ENCODE results near the gene BMPR2.
"Not testable (repeated sequence)": the region's sequence is repeated elsewhere in the genome, so short reads cannot be mapped to it uniquely, and the experiment has no call there.

The BMPR2 gene

GRCh38 chr2:202378662-202379358 is 2.7 kb downstream of the BMPR2 start:
- FAIRE-seq: peak; percentile 51
- DNase-seq (ENCODE audit: low spot score): no peak

- FAIRE-seq: no peak
- DNase-seq (ENCODE audit: low spot score): no peak
Observed at GRCh38 chr2:202382684-202383083, 6.6 kb downstream of the BMPR2 start.

DNA sequence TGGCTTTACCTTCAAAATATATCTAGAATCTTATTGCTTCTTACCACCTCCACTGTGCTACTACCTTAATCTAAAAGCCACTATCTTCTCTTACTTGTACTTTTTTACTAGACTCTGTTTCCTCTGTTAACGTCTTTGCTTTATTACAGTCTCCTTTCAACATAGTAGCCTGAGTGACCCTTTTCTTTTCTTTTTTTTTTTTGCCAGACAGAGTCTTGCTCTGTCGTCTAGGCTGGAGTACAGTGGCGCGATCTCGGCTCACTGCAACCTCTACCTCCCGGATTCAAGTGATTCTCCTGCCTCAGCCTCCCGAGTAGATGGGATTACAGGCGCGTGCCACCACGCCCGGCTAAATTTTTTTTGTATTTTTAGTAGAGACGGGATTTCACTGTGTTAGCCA is 10.4 kb downstream of the BMPR2 start:
- FAIRE-seq; DNase-seq (ENCODE audit: low spot score): not testable (repeated sequence)

DNA sequence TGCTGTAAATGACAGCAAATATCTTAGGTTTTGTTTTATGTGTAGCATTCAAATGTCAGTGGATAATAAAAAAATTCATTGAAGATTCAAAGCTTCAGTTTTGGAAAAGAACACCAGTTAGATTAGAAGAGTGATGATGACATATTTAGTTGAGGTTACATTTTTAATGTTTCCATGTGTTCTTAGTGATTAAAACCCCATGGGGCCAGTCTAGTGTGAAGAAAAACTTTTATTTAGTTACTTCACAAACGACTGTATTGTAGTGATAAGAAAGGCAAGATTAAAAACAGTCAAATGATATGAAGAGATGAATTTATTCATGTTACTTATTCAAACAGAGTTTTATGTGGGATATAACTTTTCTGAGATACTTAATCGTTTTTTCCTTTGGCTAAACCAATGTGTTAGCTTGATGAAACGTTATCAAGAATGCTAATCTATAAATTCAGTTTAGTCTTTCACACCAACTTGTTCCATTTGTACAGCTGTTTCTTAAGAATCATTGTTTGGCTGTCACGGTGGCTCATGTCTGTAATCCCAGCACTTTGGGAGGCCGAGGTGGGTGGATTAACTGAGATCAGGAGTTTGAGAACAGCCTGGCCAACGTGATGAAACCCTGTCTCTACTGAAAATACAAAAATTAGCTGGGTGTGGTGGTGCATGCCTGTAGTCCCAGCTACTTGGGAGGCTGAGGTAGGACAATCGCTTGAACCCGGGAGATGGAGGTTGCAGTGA is 11.6 kb downstream of the BMPR2 start:
- FAIRE-seq (no peak), DNase-seq (ENCODE audit: low spot score) (no peak)

- FAIRE-seq: no peak
Observed at GRCh38 chr2:202400941-202401340, 24.8 kb downstream of the BMPR2 start.

DNA sequence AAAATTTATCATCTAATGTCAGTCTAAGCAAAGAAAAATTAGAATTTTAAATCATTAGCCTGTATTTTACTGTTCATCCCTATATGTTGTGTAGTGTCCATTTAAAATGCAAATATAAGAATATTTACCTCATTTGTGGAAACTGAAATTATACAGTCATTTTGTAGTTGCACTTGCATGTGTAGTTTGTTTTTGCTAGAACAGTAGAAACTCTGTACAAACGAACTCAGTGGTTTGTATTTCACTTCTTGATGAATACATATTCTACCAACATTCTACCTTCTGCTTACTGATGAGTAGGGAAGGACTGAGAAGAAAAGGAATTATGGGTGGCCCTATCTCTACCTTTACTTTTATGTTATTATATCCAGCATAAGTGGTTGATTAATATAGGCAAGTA is 29.7 kb downstream of the BMPR2 start:
- FAIRE-seq: no peak
- no peak for DNase-seq (ENCODE audit: low spot score)

More at GRCh38 chr2:202400941-202401340, 24.8 kb downstream of the BMPR2 start:
- no peak for DNase-seq (ENCODE audit: low spot score)

GRCh38 chr2:202406445-202406978 is 30.4 kb downstream of the BMPR2 start:
- FAIRE-seq (no peak), DNase-seq (ENCODE audit: low spot score) (no peak)

DNA sequence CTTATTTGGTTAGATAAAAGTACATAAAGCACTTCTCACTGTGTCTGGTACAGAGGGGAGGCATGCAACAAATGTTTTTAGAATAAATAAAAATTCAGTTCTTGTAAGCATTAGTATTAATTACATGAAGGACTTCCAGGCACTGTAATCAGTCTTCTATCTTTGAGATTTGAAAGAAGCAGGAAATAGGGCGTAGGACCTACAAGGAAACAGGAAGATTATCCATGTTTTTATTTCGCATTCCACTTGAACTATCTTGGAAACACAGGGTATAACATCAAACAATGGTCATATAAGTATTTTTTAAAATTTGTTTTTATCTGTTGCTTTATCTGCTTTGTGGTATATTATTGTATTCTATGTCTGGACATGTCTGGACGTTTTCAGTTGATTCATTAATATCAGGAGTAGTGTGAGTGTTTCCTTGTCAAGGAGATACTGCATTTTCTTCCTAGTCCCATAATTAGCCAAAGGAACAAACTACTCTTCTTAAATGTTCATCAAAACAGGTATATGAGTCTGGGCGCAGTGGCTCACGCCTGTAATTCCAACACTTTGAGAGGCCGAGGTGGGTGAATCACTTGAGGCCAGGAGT is 32.5 kb downstream of the BMPR2 start:
- no peak for FAIRE-seq
- DNase-seq (ENCODE audit: low spot score): no peak

- FAIRE-seq: no peak
- no peak for DNase-seq (ENCODE audit: low spot score)
Observed at GRCh38 chr2:202410092-202410491, 34.0 kb downstream of the BMPR2 start.

DNA sequence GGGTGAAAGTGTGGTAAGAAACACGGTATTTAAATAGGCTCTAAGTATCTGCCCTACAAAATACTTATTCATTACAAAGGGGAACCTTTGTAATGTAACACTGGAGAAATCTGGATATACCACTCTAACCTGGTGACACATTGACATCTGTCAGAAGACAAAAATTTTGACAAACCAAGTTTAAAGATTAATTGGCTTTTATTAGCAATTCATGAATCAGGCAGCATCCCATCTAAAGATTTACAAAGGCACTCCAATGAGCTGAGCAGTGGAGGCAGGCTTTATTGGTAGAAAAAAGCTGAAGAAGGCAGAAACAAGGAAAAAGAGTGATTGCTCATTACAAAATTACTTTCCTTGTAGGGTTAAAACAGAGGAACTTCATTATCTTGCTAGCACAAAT is 35.0 kb downstream of the BMPR2 start:
- FAIRE-seq (no peak), DNase-seq (ENCODE audit: low spot score) (no peak)

- FAIRE-seq: no peak
- no peak for DNase-seq (ENCODE audit: low spot score)
Observed at GRCh38 chr2:202418027-202418426, 41.9 kb downstream of the BMPR2 start.

DNA sequence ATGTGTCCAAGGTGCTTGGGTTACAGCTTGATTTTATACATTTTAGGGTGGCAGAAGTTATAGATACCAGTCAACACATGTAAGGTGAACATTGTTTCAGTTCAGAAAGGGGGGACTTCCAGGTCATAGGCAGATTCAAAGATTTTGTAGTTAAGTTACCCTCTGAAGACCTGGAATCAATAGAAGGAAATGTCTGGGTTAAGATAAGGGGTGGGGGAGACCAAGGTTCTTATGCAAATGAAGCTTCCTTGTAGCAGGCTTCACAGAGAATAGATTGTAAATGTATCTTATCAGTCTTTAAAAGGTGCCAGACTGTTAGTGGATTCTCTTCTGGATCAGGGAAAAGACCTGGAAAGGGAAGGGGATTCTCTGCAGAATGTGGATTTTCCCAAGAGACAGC is 42.4 kb downstream of the BMPR2 start:
- no peak for DNase-seq (ENCODE audit: low spot score)
- no peak for FAIRE-seq

- no peak for FAIRE-seq
- DNase-seq (ENCODE audit: low spot score): no peak
Observed at GRCh38 chr2:202423139-202423538, 47.0 kb downstream of the BMPR2 start.

- peak; percentile 26 for DNase-seq (ENCODE audit: low spot score)
- no peak for FAIRE-seq
Observed at GRCh38 chr2:202425036-202425435, 48.9 kb downstream of the BMPR2 start.

DNA sequence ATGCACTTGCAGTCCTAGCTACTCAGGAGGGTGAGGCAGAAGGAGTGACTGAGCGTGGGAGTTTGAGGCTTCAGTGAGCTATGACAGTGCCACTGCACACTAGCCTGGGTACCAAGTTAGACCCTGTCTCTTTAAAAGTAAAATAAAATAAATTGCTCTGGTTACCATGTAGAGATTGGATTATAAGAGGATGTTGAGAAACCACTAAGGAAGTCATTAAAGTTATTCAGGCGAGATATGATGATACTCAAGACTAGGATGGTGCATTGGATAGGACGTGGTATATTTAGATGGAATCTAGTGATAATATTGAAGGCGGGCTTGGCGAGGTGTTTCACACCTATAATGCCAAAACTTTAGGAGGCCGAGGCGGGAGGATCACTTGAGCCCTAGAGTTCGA is 50.6 kb downstream of the BMPR2 start:
- FAIRE-seq (no peak), DNase-seq (ENCODE audit: low spot score) (no peak)

DNA sequence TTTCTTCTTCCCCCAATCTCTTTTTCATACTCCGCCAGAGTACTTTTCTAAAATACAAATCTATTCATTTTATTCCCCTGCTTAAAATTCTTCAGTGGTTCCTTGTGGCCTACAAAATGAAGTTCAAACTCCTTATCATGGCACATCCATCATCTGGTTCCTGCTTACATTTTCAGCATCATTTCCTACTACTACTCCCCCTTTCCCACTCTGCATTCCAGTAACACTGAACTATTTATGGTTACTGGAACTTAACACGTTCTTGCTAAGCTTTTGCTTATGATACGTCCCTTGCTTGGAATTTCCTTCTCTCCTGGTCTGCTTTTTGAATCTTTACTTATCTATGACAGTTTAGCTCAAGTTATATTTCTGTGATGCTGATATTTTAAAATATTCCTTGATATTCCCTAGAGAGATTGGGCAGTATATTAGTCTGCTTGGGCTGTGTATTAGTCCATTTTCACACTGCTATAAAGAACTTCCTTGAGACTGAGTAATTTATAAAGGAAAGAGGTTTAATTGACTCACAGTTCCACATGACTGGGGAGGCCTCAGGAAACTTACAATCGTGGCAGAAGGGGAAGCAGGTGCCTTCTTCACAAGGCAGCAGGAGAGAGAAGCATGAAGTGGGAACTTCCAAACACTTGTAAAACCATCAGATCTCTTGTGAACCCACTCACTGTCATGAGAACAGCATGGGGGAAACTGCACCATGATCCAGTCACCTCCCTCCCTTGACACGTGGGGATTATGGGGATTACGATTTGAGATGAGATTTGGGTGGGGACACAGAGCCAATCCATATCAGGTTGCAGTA is 53.2 kb downstream of the BMPR2 start:
- no peak for FAIRE-seq
- DNase-seq (ENCODE audit: low spot score): no peak

- no peak for FAIRE-seq
- DNase-seq (ENCODE audit: low spot score): no peak
Observed at GRCh38 chr2:202432776-202433175, 56.6 kb downstream of the BMPR2 start.

GRCh38 chr2:202434472-202434871 is 58.3 kb downstream of the BMPR2 start:
- no peak for DNase-seq (ENCODE audit: low spot score)
- no peak for FAIRE-seq

DNA sequence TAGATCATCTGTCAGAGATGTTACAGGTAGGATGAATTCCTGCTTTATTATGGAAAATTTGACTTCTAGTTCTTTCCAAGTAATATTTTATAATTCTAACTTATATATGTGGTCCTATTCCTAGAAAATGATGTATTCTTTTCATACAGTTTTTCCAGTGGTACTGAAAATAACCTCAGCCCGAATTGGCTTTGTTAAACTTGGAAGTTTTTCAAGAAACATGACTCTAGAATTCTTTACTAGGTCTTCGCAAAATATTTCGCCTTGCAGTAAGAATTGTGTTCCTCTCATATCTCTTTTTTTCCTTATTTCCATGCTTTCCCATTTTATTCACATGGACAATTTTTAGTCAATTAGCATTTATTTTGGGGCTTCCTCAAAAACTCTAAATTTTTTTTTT is 60.5 kb downstream of the BMPR2 start:
- no peak for FAIRE-seq
- DNase-seq (ENCODE audit: low spot score): no peak

DNA sequence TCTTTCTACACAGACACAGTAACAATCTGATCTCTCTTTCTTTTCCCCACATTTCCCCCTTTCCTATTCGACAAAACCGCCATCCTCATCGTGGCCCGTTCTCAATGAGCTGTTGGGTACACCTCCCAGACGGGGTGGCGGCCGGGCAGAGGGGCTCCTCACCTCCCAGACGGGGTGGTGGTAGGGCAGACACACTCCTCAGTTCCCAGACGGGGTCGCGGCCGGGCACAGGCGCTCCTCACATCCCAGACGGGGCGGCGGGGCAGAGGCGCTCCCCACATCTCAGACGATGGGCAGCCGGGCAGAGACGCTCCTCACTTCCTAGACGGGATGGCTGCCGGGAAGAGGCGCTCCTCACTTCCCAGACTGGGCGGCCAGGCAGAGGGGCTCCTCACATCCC is 64.0 kb downstream of the BMPR2 start:
- not testable (repeated sequence) for DNase-seq (ENCODE audit: low spot score); FAIRE-seq

DNA sequence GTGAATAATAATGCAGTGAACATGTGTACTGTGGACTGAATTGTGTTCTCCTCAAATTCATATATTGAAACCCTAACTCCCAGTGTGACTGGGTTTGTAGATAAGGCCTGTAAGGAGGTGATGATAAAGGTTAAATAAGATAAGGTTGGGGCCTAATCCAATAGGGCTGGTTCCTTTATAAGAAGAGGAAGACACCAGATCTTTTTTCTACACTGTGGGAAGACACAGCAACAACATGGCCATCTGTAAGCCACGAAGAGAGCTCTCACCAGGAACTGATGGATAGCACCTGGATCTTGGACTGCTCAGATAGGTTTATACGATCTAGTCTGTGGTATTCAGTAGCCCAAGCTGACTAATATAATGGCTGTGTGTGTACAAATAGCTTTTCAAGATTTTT is 66.8 kb downstream of the BMPR2 start:
- no peak for FAIRE-seq
- DNase-seq (ENCODE audit: low spot score): no peak

- FAIRE-seq: no peak
Observed at GRCh38 chr2:202444000-202444399, 67.9 kb downstream of the BMPR2 start.

More at GRCh38 chr2:202444000-202444399, 67.9 kb downstream of the BMPR2 start:
- DNase-seq (ENCODE audit: low spot score): no peak

All from RCC 7860 (cell line).